HG02678 (cell line): ENCODE results near the gene ITGBL1.

Source experiments
- ATAC-seq: cut with Tn5 transposase; IDR thresholded peaks from one replicate; pipeline ENCODE4 v1.9.1; 2021; ENCODE audit warnings: mild to moderate bottlenecking, moderate library complexity; ENCODE audit not compliant: unreplicated experiment

The ITGBL1 gene

GRCh38 chr13:101686003-101686402 is 233.5 kb downstream of the ITGBL1 start:
- ATAC-seq: no peak

DNA sequence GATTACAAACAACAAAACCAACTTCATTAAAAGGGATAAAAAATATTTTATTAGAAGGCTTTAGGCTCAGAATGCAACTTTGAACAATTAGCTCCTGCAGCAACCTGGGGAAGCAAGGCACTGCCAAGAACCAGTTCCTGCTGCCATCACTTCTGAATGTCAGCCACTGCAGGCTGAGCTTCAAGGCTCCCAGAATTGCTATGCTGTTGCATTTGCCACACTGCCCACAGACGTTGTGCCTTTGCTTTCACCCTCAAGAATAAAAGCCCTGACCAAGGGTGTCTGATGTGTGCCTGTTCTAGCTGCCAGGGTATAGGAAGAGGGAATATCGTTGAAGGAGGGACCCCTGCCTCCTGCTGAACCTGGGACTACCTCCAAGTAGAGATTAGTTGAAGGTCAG is 238.4 kb downstream of the ITGBL1 start:
- no peak for ATAC-seq

- no peak for ATAC-seq
These were observed 238.9 kb downstream of the ITGBL1 start for GRCh38 chr13:101691341-101691860.

- ATAC-seq: no peak
These were observed 243.5 kb downstream of the ITGBL1 start for GRCh38 chr13:101695870-101696516.

GRCh38 chr13:101697745-101698144 is 245.3 kb downstream of the ITGBL1 start:
- ATAC-seq: no peak

DNA sequence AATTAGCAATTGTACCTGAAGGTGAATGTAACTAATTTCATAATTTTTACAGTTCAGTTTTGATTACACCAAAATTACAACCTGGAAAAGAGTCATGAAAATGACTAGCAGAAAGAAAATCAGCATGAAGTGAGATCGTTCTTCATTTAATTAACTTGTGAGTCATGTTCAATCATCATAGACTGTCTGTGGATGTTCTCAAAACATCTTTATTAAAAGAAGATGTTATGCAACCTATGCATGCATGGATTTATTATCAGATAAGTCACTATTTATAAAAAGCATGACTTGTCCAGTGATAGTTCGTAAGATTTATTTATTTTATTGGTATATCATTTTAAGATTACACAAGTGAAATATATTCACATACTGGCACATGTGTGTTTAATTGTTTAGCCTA is 245.9 kb downstream of the ITGBL1 start:
- no peak for ATAC-seq

- no peak for ATAC-seq
These were observed 248.1 kb downstream of the ITGBL1 start for GRCh38 chr13:101700598-101700997.

GRCh38 chr13:101703081-101703480 is 250.6 kb downstream of the ITGBL1 start:
- no peak for ATAC-seq

DNA sequence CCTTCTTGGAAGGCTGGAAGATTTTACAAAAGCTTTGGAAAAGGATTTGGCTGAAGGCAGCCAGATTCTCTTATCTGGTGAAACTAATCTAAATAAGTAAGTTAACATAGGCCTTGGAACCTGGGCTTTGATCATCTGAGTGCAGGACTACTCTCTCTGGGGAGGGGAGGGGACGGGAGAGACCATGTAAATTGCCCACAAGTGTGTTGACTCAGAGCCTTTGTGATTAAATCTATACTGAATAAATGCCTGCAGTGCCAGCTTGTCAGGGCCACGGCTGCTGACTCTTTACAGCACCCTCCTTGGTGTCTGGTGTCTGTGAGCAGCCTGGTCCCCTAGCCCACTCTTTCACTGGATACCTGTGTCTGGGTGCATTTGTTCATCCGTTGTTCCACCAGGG is 251.4 kb downstream of the ITGBL1 start:
- no peak for ATAC-seq

GRCh38 chr13:101706651-101707050 is 254.2 kb downstream of the ITGBL1 start:
- ATAC-seq: peak; percentile 60

DNA sequence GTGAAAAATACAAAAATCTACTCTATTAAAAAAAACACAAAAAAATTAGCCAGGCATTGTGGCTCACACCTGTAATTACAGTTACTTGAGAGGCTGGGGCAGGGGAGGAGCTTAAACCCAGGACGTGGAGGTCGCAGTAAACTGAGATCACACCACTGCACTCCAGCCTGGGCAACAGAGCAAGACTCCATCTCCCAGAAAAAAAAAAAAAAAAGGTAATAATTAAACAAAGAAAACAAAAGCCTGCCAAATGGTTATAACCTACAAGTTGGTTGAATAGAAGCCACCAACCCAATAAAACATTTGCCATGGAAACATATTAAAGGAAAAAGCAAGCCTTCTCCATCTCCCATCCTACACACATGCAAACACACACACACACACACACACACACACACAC is 255.2 kb downstream of the ITGBL1 start:
- no peak for ATAC-seq

GRCh38 chr13:101708115-101708514 is 255.6 kb downstream of the ITGBL1 start:
- ATAC-seq: no peak

DNA sequence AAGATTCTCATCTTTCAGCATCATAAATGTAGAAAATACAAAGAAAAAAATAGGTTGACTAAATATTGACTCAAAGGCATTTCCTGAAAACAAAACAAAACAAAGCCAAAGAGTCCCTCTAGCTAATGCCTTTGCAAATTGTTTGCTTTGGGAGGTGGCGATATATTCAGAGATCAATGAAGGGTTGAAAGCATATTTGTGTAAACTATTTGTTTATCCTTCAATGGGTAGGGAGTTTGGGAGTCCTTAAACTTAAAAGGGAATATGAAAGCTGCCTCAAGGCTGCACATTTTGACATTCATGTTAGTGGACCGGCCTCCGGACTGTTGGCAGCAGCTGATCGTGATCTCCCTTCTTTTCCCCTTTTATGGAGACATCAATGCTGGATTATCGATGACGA is 257.5 kb downstream of the ITGBL1 start:
- ATAC-seq: no peak

DNA sequence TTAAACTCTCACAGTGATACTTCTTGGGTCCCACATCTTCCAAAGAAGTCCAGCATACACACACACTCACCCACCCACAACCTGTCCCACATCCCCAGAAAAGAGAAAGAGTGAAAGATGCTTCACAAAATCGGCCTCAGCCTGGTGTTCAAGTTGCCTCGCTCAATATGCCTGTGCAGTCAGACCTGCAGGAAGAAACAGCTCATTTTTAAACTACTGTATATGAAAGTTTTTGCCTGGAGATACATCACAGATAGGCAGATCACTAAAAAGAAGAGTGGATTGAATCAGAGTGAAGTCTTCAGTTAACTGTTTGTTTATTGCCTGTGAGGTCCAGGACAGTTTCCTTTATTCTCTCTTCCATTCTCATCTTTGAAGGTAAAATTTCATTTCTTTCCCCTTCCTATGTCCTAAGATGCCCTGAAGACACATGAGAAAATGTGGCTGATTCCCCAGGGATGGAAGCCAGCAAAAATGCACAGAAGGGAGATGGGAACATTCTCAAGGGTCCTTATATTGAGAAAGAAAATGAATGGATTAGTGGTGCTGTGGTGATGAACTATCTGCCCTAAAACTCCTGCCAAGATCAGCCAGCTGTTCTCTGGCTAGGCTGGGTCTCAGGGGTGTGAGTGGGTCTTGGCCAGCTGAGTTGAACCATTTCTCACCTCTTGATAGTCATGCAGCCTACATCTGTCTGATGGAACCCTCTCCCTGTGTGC is 259.0 kb downstream of the ITGBL1 start:
- no peak for ATAC-seq

DNA sequence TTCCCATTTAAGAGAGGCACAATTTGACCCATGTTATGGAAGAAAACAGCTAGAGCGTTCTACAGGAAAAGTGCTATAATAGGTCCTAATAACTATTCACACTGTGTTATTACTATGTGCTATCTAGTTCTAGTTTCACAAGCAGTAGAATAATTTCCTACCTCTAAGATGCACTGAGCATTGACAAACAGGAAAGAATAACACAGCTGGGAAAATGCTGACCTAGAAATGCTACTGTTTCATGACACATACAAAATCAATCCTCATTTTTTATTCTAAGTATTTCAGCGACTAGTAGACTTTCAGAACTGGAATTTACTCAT is 259.5 kb downstream of the ITGBL1 start:
- ATAC-seq: no peak

DNA sequence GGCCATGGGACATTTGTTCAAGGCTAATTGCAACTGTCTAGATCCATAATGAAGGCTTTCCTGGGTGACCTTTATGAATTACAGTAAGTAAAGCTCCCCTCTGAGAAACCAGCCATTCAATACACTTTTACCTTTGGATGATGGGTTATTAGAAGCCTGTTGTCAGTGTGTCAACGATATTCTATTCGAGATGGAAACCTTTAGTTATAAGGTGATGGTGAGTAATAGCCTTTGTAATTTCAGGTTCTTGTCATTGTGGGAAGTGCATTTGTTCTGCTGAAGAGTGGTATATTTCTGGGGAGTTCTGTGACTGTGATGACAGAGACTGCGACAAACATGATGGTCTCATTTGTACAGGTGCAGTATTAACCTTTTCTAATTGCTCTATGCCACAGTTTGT is 261.7 kb downstream of the ITGBL1 start:
- ATAC-seq: no peak

DNA sequence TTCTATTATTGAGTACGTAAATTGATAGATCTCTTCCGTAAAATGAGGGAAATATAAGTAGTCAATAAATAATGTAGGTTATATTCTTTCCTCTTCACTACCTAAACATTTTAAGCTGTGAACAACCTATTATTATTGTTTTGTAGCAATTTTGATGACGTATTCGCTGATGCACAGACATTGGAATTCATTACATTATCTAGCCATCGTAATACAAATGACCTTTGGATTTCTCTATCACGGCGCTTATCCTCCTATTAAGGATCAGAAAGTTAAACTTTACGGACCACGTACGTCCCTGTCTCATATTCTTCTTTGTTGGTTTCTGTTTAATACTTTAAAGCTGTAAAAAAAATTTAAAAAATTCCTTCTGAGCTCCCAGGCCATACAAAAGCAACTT is 264.9 kb downstream of the ITGBL1 start:
- no peak for ATAC-seq

- no peak for ATAC-seq
These were observed 266.0 kb downstream of the ITGBL1 start for GRCh38 chr13:101718496-101718895.

DNA sequence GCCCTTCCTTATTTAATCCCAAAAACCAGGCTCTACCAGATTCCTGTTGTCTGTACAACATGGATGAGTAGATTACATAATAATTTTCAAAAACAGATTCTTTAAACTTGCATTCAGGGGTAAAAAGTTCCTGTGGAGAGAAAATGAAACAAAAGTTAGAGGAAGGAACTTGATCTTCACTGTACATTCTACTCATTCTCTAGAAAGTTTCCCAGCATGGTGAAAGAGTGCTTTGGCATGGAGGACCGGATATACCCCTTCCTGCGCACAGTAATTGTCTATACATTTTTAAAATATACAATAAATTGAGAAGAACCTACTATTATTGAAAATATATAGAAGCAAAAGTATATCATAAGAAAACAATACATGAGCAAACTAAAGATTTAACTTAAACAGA is 274.2 kb downstream of the ITGBL1 start:
- ATAC-seq: no peak

DNA sequence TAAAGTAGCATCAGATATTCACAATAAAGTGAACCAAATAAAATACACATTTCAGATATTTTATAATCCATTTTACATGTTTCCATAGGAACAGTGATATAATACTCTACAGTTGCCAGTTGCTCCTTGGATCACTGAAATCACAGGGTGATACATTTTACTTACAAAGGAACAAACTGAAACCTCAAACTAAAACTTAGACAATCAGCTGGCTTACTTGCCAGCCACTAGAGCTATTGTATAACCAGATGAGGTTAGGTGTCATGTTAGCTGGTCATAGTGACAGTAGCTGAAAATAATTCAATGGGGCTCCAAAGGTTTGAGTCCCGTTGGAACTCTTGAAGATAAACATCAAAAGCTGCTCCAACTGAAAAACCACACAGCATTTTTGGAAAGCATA is 274.6 kb downstream of the ITGBL1 start:
- no peak for ATAC-seq

DNA sequence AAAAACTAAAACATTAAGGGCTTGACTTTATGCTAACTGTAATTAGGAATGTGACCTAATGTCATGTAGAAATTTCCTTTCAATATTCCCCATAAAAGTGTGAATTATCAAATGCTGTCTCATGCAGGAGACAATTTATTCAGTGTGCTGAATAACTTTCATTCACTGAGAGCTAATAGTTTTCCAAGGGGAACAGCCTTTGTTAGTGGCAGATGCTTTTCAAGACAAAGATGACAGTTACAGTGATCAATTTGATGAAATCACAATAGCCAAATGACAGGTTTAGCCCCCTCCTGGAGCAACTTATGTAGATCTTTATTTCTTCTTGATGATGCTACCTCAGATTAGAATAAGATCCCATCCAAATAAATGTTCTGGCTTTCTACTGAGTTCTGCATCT is 275.5 kb downstream of the ITGBL1 start:
- no peak for ATAC-seq

DNA sequence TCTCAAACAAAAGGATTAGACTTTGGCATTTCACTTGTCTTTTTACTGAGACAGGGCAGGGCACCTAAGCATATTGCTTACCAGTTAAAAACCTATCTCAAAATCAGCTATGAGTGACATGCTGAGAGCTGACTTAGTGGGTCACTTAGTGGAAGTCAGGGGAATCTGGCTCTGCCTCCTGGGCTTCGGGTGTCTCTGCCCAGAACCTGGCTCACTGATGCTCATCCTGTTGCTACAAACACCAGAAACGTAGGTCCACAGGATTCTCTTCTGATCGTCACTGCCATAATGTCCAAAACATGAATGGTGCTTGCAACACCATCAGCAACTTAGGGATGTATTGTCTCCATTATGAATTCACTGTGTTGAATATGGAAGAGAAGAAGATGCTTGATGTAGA is 276.1 kb downstream of the ITGBL1 start:
- ATAC-seq: no peak
